Mucosa of rectum (tissue), 2 donors: Measurements from ENCODE around the gene PNMA8B.
A peak's percentile ranks its signal among the peaks of the same experiment; 100 is the strongest.
"Not testable (repeated sequence)": the region's sequence is repeated elsewhere in the genome, so short reads cannot be mapped to it uniquely, and the experiment has no call there.

ENCODE experiments used
- H3K27ac ChIP-seq, 2 donors: one replicate each; pipeline ENCODE4 v1.7.0; 2013; ENCODE audit warnings: inconsistent platforms in 2 of 2, low read depth in 2 of 2, low read length in 2 of 2
- H3K27me3 ChIP-seq, 2 donors: one replicate each; pipeline ENCODE4 v1.7.0; 2013; ENCODE audit warnings: low read length in 2 of 2; ENCODE audit not compliant: control insufficient read depth in 2 of 2, insufficient read depth in 2 of 2
- H3K36me3 ChIP-seq, 2 donors: one replicate each; pipeline ENCODE4 v1.7.0; 2013; ENCODE audit warnings: low read length in 2 of 2; ENCODE audit not compliant: control insufficient read depth in 2 of 2, insufficient read depth in 2 of 2
- H3K4me1 ChIP-seq, 2 donors: one replicate each; pipeline ENCODE4 v1.7.0; 2013; ENCODE audit warnings: low read length in 2 of 2, mild to moderate bottlenecking in 1 of 2; ENCODE audit not compliant: control insufficient read depth in 2 of 2, insufficient read depth in 2 of 2
- H3K4me3 ChIP-seq, 2 donors: one replicate each; pipeline ENCODE4 v1.7.0; 2013; ENCODE audit warnings: low read length in 2 of 2
- H3K9ac ChIP-seq, 2 donors: one replicate each; pipeline ENCODE4 v1.7.0; 2013; ENCODE audit warnings: low read length in 2 of 2, low read depth in 1 of 2, mild to moderate bottlenecking in 1 of 2
- H3K9me3 ChIP-seq, 2 donors: one replicate each; pipeline ENCODE4 v1.7.0; 2013; ENCODE audit warnings: low read length in 2 of 2; ENCODE audit not compliant: control insufficient read depth in 2 of 2
- donor health status: healthy.
- donor health status: Normal muscosa, but diverticular disease.

Gene PNMA8B

DNA sequence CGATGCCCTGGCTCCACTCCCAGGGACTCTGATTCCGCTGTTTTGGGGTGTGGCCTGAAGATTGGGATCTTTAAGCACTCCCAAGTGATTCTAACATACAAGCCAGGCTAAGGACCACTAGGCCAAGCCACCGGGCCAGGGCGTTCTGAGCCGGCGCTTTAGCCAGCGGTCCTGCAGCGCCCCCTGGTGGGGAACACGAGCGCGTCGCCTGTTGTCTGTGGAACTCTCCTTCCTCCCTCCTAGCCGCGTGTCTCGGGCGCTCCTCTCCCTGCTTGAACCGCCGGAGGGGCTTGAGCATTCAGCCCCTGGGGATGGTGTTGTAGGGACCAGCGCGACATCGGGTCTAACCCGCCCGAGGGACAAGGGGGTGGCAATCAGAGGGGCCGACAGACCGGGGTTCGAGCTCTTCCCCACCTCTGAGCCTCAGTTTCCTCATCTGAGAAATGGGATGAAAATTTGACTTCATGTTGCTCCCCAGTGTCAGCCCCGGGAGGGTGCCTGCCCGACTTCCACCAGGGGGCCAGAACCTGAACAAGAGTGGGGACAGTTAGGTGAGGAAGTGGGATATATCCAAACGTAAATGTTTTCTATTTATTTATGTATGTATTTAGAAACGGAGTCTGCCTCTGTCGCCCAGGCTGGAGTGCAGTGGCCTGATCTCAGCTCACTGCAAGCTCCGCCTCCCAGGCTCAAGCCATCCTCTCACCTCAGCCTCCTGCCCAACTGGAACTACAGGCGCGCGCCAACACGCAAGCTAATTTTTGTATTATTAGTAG lies 18.0 kb upstream of the PNMA8B start:
- no peaks in the 10 kb centered on the region for H3K4me1 ChIP-seq
- no peak overlapping the region for H3K27ac ChIP-seq
- no peak overlapping the region for H3K4me3 ChIP-seq
- no peak overlapping the region for H3K9ac ChIP-seq
- peaks cover 0 to 4% of the 10 kb centered on the region in 2 donors for H3K9me3 ChIP-seq
- H3K27me3 ChIP-seq = peaks cover 0 to 4% of the 10 kb centered on the region in 2 donors
- H3K36me3 ChIP-seq = no peaks in the 10 kb centered on the region

- H3K9me3 ChIP-seq = peaks cover 0 to 4% of the 10 kb centered on the region in 2 donors
- H3K9ac ChIP-seq = no peak overlapping the region
- no peaks in the 10 kb centered on the region for H3K4me1 ChIP-seq
- peaks cover 0 to 4% of the 10 kb centered on the region in 2 donors for H3K27me3 ChIP-seq
- H3K27ac ChIP-seq = no peak overlapping the region
- H3K4me3 ChIP-seq = no peak overlapping the region
- no peaks in the 10 kb centered on the region for H3K36me3 ChIP-seq
These were observed 15.6 kb upstream of the PNMA8B start for GRCh38 chr19:46511237-46511636.

GRCh38 chr19:46508206-46508605 lies 12.5 kb upstream of the PNMA8B start:
- Histone ChIP-seq H3K4me1 (no peaks in the 10 kb centered on the region), H3K27me3 (no peaks in the 10 kb centered on the region), H3K4me3 (no peak overlapping the region)

DNA sequence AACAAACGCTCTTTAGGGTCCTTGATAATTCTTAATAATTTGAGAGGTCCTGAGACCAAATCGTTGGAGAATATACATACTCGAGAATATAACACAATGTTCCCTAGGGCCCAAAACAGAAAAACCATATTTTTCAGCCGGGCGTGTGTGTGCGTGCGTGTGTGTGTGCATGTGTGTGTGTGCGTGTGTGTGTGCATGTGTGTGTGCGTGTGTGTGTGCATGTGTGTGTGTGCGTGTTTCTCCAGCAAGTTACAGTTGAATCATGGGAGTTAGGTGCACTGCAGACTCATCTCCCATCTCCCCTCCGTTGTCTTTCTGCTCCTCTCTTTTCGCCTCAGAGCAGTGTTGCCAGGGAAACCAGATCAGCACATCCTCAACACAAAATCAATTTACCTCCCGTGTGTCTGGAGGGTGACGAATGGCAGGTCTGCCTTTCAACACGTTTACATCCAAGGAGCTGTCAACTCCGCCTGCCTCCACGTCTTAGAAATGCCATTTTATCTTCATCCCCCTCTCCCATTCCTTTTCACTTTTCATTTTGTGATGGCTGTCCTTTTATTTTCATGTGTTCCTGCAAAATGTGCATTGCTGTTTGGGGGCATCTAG lies 8.3 kb upstream of the PNMA8B start:
- Histone ChIP-seq H3K9me3 (no peaks in the 10 kb centered on the region), H3K27me3 (no peaks in the 10 kb centered on the region), H3K36me3 (no peaks in the 10 kb centered on the region), H3K4me3 (no peak overlapping the region), H3K27ac (no peak overlapping the region), H3K4me1 (no peaks in the 10 kb centered on the region), H3K9ac (no peak overlapping the region)

More at GRCh38 chr19:46508206-46508605, 12.5 kb upstream of the PNMA8B start:
- H3K36me3 ChIP-seq = no peaks in the 10 kb centered on the region
- H3K9me3 ChIP-seq = peaks cover 0 to 4% of the 10 kb centered on the region in 2 donors
- H3K9ac ChIP-seq = no peak overlapping the region
- H3K27ac ChIP-seq = no peak overlapping the region

GRCh38 chr19:46502891-46503290 lies 7.2 kb upstream of the PNMA8B start:
- H3K9ac ChIP-seq = no peak overlapping the region

DNA sequence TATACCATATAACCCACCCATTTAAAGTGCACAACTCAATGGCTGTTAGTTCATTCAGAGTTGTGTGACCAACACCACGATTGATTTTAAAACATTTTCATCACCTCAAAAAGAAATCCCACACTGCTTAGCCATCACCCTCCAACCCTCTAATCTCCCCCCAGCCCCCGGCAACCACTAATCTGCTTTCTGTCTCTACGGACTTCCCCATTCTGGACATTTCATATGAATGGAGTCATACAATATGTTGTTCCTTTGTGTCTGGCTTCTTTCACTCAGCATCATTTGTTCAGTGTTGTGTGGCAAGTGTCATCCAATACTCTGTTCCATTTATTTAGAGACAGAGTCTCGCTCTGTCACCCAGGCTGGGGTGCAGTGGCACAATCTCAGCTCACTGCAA lies 4.0 kb upstream of the PNMA8B start:
- Histone ChIP-seq H3K36me3 (no peaks in the 10 kb centered on the region), H3K9ac (no peak overlapping the region), H3K4me1 (no peaks in the 10 kb centered on the region), H3K9me3 (no peaks in the 10 kb centered on the region), H3K27me3 (no peaks in the 10 kb centered on the region), H3K4me3 (no peak overlapping the region), H3K27ac (no peak overlapping the region)

More at GRCh38 chr19:46502891-46503290, 7.2 kb upstream of the PNMA8B start:
- no peaks in the 10 kb centered on the region for H3K27me3 ChIP-seq
- H3K9me3 ChIP-seq = no peaks in the 10 kb centered on the region
- H3K36me3 ChIP-seq = no peaks in the 10 kb centered on the region
- no peak overlapping the region for H3K4me3 ChIP-seq
- H3K27ac ChIP-seq = no peak overlapping the region
- H3K4me1 ChIP-seq = no peaks in the 10 kb centered on the region

DNA sequence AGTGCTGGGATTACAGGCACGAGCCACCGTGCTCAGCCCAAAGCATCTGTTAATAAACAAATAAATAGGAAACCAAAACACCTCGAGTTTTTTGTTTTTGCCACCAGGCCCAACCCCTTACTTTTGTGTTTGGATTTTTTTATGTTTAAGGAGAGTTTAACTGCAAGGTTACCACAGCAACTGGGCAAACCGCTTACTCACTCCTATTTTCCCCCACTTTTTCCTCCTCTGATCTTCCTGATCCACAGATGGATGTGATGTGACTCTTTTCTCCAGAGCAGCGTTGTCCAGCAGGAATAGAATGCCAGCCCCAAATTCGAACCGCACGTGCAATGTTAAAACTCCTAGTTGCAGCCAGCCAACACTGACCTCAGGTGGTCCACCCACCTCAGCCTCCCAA lies 2.1 kb upstream of the PNMA8B start:
- H3K27me3 ChIP-seq = peaks cover 0 to 2% of the 10 kb centered on the region in 2 donors
- no peak overlapping the region for H3K4me3 ChIP-seq
- no peak overlapping the region for H3K9ac ChIP-seq
- H3K36me3 ChIP-seq = no peaks in the 10 kb centered on the region
- peaks cover 0 to 3% of the 10 kb centered on the region in 2 donors for H3K4me1 ChIP-seq
- no peaks in the 10 kb centered on the region for H3K9me3 ChIP-seq
- H3K27ac ChIP-seq = no peak overlapping the region

- H3K9me3 ChIP-seq, H3K9ac ChIP-seq, H3K36me3 ChIP-seq, H3K27ac ChIP-seq, H3K4me3 ChIP-seq, H3K4me1 ChIP-seq, H3K27me3 ChIP-seq: not testable (repeated sequence)
These were observed 1.2 kb upstream of the PNMA8B start for GRCh38 chr19:46496886-46497285.

DNA sequence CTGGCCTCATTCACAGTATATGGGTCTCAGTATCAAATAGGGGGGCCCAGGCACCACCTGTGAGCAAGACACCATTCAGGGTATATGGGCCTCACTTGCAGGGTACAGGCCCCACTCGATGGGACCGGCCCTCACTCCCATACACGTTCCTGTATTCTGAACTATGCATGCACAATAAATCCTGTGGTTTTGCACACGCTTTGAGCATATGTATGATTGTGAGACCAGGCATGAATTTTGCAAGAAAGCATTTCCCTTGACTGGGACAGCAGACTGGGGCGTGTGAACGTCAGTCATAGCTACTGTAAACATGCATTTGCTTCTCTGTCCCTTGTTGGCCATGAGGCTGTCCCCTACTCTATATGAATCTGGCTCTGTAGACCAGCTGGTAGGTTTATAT lies 637 bp upstream of the PNMA8B start:
- H3K27me3 ChIP-seq = peaks cover 7 to 8% of the 10 kb centered on the region in 2 donors
- no peak overlapping the region for H3K27ac ChIP-seq
- H3K9ac ChIP-seq = no peak overlapping the region
- peaks cover 0 to 3% of the 10 kb centered on the region in 2 donors for H3K4me1 ChIP-seq
- no peaks in the 10 kb centered on the region for H3K9me3 ChIP-seq
- no peak overlapping the region for H3K4me3 ChIP-seq
- H3K36me3 ChIP-seq = no peaks in the 10 kb centered on the region

DNA sequence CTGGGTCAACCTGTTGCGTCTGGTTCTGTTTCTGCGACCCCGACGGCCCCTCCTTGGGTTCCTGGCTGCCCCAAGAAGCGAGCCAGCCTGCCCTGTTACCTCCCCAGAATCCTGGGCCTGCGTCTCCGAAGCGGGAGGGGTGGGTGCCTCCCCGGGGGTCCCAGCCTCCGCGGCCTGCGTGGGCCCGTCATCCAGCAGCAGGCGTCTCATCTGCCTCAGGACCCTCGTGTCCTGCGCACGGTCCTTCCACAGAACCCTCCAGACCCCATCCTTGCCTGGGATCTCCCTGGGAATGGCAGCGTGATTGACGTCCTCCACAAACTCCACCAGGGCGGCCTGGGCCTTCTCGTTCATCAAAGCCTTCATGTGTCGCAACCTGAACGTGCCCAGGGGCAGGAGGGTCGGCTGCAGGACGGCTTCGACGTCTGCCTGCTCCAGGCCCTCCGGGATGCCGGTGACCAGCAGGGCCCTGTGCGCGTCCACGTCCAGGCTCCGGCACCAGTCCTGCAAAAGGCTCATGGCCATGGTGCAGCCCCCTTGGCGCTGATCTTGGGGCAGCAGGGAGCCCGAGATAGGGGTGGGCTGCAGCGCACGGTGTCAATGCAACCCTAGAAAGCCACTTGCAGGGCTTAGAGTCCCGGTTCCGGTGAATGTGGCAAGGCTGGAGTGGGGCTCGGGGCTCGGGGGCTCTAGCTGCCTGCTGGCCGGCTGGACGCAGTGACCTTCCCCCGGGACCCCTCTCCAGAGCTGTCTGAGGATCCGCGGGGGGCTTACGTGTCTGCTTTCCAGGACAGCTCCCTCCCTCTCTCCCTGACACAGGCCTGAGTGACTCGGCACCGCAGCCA lies 504 bp downstream of the PNMA8B start:
- Histone ChIP-seq H3K27me3 (peaks cover 15% of the 10 kb centered on the region in 2 donors), H3K4me3 (no peak overlapping the region), H3K9me3 (no peaks in the 10 kb centered on the region), H3K4me1 (peaks cover 0 to 3% of the 10 kb centered on the region in 2 donors), H3K9ac (peak overlapping the region in 1 of 2 donors; percentile 38), H3K36me3 (no peaks in the 10 kb centered on the region), H3K27ac (no peak overlapping the region)
